ENCODE data around the gene CCNL2. TPM values are rescaled to one million over a fixed set of nuclear protein-coding genes. Genes with fewer than 3 reads are reported as not detected.

CCNL2 gene
- total and polyA plus RNA-seq, 2 experiments from 2014 or later, result 115 to 146 TPM

DNA sequence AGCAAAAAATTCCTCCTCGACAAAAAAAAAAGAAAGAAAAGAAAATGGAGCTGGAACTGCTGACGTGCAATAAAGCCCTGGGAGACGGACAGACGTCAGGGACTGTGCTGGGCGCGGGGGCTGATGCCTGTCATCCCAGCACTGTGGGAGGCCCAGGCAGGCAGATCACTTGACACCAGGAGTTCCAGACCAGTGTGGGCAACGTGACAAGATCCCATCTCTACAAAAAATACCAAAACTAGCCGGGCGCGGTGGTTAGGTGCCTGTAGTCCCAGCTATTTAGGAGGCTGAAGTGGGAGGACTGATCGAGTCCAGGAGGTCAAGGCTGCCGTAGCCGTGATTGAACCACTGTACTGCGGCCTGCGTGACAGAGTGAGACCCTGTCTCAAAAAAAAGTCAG is 25.6 kb upstream of the CCNL2 start (continued):
- TF ChIP-seq, protein P1, sequence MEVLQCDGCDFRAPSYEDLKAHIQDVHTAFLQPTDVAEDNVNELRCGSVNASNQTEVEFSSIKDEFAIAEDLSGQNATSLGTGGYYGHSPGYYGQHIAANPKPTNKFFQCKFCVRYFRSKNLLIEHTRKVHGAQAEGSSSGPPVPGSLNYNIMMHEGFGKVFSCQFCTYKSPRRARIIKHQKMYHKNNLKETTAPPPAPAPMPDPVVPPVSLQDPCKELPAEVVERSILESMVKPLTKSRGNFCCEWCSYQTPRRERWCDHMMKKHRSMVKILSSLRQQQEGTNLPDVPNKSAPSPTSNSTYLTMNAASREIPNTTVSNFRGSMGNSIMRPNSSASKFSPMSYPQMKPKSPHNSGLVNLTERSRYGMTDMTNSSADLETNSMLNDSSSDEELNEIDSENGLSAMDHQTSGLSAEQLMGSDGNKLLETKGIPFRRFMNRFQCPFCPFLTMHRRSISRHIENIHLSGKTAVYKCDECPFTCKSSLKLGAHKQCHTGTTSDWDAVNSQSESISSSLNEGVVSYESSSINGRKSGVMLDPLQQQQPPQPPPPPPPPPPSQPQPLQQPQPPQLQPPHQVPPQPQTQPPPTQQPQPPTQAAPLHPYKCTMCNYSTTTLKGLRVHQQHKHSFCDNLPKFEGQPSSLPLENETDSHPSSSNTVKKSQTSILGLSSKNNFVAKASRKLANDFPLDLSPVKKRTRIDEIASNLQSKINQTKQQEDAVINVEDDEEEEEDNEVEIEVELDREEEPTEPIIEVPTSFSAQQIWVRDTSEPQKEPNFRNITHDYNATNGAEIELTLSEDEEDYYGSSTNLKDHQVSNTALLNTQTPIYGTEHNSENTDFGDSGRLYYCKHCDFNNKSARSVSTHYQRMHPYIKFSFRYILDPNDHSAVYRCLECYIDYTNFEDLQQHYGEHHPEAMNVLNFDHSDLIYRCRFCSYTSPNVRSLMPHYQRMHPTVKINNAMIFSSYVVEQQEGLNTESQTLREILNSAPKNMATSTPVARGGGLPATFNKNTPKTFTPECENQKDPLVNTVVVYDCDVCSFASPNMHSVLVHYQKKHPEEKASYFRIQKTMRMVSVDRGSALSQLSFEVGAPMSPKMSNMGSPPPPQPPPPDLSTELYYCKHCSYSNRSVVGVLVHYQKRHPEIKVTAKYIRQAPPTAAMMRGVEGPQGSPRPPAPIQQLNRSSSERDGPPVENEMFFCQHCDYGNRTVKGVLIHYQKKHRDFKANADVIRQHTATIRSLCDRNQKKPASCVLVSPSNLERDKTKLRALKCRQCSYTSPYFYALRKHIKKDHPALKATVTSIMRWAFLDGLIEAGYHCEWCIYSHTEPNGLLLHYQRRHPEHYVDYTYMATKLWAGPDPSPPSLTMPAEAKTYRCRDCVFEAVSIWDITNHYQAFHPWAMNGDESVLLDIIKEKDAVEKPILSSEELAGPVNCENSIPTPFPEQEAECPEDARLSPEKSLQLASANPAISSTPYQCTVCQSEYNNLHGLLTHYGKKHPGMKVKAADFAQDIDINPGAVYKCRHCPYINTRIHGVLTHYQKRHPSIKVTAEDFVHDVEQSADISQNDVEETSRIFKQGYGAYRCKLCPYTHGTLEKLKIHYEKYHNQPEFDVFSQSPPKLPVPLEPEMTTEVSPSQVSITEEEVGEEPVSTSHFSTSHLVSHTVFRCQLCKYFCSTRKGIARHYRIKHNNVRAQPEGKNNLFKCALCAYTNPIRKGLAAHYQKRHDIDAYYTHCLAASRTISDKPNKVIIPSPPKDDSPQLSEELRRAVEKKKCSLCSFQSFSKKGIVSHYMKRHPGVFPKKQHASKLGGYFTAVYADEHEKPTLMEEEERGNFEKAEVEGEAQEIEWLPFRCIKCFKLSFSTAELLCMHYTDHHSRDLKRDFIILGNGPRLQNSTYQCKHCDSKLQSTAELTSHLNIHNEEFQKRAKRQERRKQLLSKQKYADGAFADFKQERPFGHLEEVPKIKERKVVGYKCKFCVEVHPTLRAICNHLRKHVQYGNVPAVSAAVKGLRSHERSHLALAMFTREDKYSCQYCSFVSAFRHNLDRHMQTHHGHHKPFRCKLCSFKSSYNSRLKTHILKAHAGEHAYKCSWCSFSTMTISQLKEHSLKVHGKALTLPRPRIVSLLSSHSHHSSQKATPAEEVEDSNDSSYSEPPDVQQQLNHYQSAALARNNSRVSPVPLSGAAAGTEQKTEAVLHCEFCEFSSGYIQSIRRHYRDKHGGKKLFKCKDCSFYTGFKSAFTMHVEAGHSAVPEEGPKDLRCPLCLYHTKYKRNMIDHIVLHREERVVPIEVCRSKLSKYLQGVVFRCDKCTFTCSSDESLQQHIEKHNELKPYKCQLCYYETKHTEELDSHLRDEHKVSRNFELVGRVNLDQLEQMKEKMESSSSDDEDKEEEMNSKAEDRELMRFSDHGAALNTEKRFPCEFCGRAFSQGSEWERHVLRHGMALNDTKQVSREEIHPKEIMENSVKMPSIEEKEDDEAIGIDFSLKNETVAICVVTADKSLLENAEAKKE (CRISPR knock-in tag; IDR thresholded peaks at IDR 0.05), result no peak
- no peak for TF ChIP-seq JUNB (IDR thresholded peaks at IDR 0.05; ENCODE audit: unreplicated experiment)
- TF ChIP-seq STAT1 (IDR thresholded peaks at IDR 0.05; ENCODE audit: unreplicated experiment), result no peak
- TF ChIP-seq ZNF331 (CRISPR knock-in tag; IDR thresholded peaks at IDR 0.05; ENCODE audit: low read depth), result no peak
- no peak for TF ChIP-seq EZH2 (IDR thresholded peaks at IDR 0.05; ENCODE audit: low read depth, unreplicated experiment)
- no peak for TF ChIP-seq EZH2phosphoT487 (IDR thresholded peaks at IDR 0.05; ENCODE audit: unreplicated experiment)

DNA sequence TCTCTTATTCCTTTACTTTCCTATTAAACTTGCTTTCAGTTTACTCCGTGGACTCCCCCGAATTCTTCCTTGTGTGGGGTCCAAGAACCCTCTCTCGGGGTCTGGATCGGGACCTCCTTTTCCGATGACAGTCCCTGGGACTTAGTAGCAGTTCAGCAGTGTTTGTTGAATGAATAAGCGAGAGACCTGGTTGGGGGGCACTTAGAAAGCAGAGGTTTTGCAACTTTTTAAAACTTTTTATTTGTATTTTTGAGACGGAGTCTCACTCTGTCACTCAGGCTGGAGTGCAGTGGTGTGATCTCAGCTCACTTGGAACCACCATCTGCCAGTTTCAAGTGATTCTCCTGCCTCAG is 24.1 kb upstream of the CCNL2 start:
- no peaks in the 10 kb centered on the region; the same call in 1 of the 3 replicates for H3K36me3 Mint-ChIP-seq (ENCODE audit: low read depth)
- ATAC-seq (no peak), DNase-seq (ENCODE audit: low spot score) (no peak)
- Histone ChIP-seq H3K79me2 (replicated peaks; ENCODE audit: insufficient read depth) (no peaks in the 10 kb centered on the region), H4K20me1 (replicated peaks; ENCODE audit: insufficient read depth) (no peaks in the 10 kb centered on the region), H3K4me1 (ENCODE audit: insufficient read depth) (peaks cover 31% of the 10 kb centered on the region), H3K4me3 (no peak overlapping the region), H3F3A (replicated peaks; ENCODE audit: low read depth) (peaks cover 16% of the 10 kb centered on the region; the same call in 1 of the 2 replicates), H3K4me2 (no peak overlapping the region), H3K27ac (ENCODE audit: low read depth) (no peak overlapping the region), H3K27me3 (ENCODE audit: insufficient read depth) (0 out of 2 replicates have a peak, but pooled peaks cover 2% of the 10 kb centered on the region), H2AFZ (no peak overlapping the region), H3K9me2 (ENCODE audit: insufficient read depth) (no peaks in the 10 kb centered on the region), H3K36me3 (ENCODE audit: insufficient read depth) (no peaks in the 10 kb centered on the region)
- TF ChIP-seq, protein P2, sequence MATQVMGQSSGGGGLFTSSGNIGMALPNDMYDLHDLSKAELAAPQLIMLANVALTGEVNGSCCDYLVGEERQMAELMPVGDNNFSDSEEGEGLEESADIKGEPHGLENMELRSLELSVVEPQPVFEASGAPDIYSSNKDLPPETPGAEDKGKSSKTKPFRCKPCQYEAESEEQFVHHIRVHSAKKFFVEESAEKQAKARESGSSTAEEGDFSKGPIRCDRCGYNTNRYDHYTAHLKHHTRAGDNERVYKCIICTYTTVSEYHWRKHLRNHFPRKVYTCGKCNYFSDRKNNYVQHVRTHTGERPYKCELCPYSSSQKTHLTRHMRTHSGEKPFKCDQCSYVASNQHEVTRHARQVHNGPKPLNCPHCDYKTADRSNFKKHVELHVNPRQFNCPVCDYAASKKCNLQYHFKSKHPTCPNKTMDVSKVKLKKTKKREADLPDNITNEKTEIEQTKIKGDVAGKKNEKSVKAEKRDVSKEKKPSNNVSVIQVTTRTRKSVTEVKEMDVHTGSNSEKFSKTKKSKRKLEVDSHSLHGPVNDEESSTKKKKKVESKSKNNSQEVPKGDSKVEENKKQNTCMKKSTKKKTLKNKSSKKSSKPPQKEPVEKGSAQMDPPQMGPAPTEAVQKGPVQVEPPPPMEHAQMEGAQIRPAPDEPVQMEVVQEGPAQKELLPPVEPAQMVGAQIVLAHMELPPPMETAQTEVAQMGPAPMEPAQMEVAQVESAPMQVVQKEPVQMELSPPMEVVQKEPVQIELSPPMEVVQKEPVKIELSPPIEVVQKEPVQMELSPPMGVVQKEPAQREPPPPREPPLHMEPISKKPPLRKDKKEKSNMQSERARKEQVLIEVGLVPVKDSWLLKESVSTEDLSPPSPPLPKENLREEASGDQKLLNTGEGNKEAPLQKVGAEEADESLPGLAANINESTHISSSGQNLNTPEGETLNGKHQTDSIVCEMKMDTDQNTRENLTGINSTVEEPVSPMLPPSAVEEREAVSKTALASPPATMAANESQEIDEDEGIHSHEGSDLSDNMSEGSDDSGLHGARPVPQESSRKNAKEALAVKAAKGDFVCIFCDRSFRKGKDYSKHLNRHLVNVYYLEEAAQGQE (IDR thresholded peaks at IDR 0.05; ENCODE audit: unreplicated experiment), result no peak
- TF ChIP-seq NANOG (IDR thresholded peaks at IDR 0.05; ENCODE audit: borderline replicate concordance), result no peak
- H3K27ac Mint-ChIP-seq, result no peak overlapping the region
- peaks cover 13% of the 10 kb centered on the region for H3K27me3 Mint-ChIP-seq (ENCODE audit: insufficient read depth, low read depth, poor library complexity)
- H3K9me3 Mint-ChIP-seq, result no peaks in the 10 kb centered on the region; the same call in 1 of the 3 replicates
- peaks cover 28% of the 10 kb centered on the region for H3K4me1 Mint-ChIP-seq
- H3K4me3 Mint-ChIP-seq, result no peak overlapping the region
